ENCODE results near the gene RNF180. TPM values are rescaled to one million over a fixed set of nuclear protein-coding genes. Genes with fewer than 3 reads are reported as not detected.

The RNF180 gene
- polyA plus RNA-seq, 1 donor from 2014 or later = 6.4 TPM

- Histone ChIP-seq H2AFZ (ENCODE audit: low read depth, low read length) (no peak overlapping the region), H3K4me2 (ENCODE audit: low read length) (no peak overlapping the region), H3K27me3 (ENCODE audit: insufficient read depth, low read depth, low read length) (no peaks in the 10 kb centered on the region)
Measured at GRCh38 chr5:64156261-64156660, 9.4 kb upstream of the RNF180 start.

GRCh38 chr5:64158827-64159226 is 6.8 kb upstream of the RNF180 start:
- Histone ChIP-seq H3K36me3 (ENCODE audit: insufficient read depth, low read length) (no peaks in the 10 kb centered on the region), H3K27me3 (ENCODE audit: insufficient read depth, low read depth, low read length) (peaks cover 6% of the 10 kb centered on the region), H3K27ac (ENCODE audit: low read length) (no peak overlapping the region), H3K9me2 (ENCODE audit: insufficient read depth, low read length) (no peaks in the 10 kb centered on the region), H3K79me2 (replicated peaks; ENCODE audit: insufficient read depth, low read length) (no peaks in the 10 kb centered on the region), H3K4me2 (ENCODE audit: low read length) (no peak overlapping the region), H3K9ac (ENCODE audit: low read length) (no peak overlapping the region), H2AFZ (ENCODE audit: low read depth, low read length) (no peak overlapping the region), H4K20me1 (ENCODE audit: insufficient read depth) (no peaks in the 10 kb centered on the region), H3K4me3 (ENCODE audit: low read length) (no peak overlapping the region), H3K9me3 (ENCODE audit: low read length) (no peaks in the 10 kb centered on the region), H3F3A (ENCODE audit: insufficient read depth, low read length, poor library complexity, severe bottlenecking) (no peaks in the 10 kb centered on the region)
- no peak for TF ChIP-seq POLR2AphosphoS5 (IDR thresholded peaks at IDR 0.05)
- TF ChIP-seq SMC3 (conservative IDR thresholded peaks at IDR 0.05; ENCODE audit: poor library complexity) = no peak
- no peak for TF ChIP-seq CTCF (IDR thresholded peaks at IDR 0.05; ENCODE audit: poor library complexity, severe bottlenecking)
- TF ChIP-seq TAF1 (IDR thresholded peaks at IDR 0.05; ENCODE audit: low read depth) = no peak
- TF ChIP-seq EP300 (conservative IDR thresholded peaks at IDR 0.05; ENCODE audit: poor library complexity, severe bottlenecking) = no peak
- TF ChIP-seq RAD21 (conservative IDR thresholded peaks at IDR 0.05) = no peak
- no peak for TF ChIP-seq REST (IDR thresholded peaks at IDR 0.05; ENCODE audit: borderline replicate concordance)

More at GRCh38 chr5:64156261-64156660, 9.4 kb upstream of the RNF180 start:
- no peaks in the 10 kb centered on the region for H3K9me3 ChIP-seq (ENCODE audit: low read length)
- H3K79me2 ChIP-seq (replicated peaks; ENCODE audit: insufficient read depth, low read length) = no peaks in the 10 kb centered on the region
- no peak overlapping the region for H3K4me3 ChIP-seq (ENCODE audit: low read length)
- no peaks in the 10 kb centered on the region for H3K36me3 ChIP-seq (ENCODE audit: insufficient read depth, low read length)
- H3F3A ChIP-seq (ENCODE audit: insufficient read depth, low read length, poor library complexity, severe bottlenecking) = no peaks in the 10 kb centered on the region
- H4K20me1 ChIP-seq (ENCODE audit: insufficient read depth) = no peaks in the 10 kb centered on the region
- no peak overlapping the region for H3K27ac ChIP-seq (ENCODE audit: low read length)
- no peaks in the 10 kb centered on the region for H3K9me2 ChIP-seq (ENCODE audit: insufficient read depth, low read length)
- TF ChIP-seq EP300 (conservative IDR thresholded peaks at IDR 0.05; ENCODE audit: poor library complexity, severe bottlenecking) = no peak
- no peak for TF ChIP-seq SMC3 (conservative IDR thresholded peaks at IDR 0.05; ENCODE audit: poor library complexity)
- no peak for TF ChIP-seq POLR2AphosphoS5 (IDR thresholded peaks at IDR 0.05)
- no peak for TF ChIP-seq TAF1 (IDR thresholded peaks at IDR 0.05; ENCODE audit: low read depth)
- TF ChIP-seq CTCF (IDR thresholded peaks at IDR 0.05; ENCODE audit: poor library complexity, severe bottlenecking) = no peak
- no peak for TF ChIP-seq EZH2 (IDR thresholded peaks at IDR 0.05; ENCODE audit: borderline replicate concordance, insufficient read depth, low read length, poor library complexity, severe bottlenecking)
- no peak for TF ChIP-seq MXI1 (conservative IDR thresholded peaks at IDR 0.05; ENCODE audit: poor library complexity, severe bottlenecking)
- TF ChIP-seq REST (IDR thresholded peaks at IDR 0.05; ENCODE audit: borderline replicate concordance) = no peak
- no peak overlapping the region for H3K9ac ChIP-seq (ENCODE audit: low read length)
